ENCODE measurements around the gene ASPSCR1.

- no peak for TF ChIP-seq ASH2L (IDR thresholded peaks at IDR 0.05; ENCODE audit: borderline replicate concordance, low read depth)
- no peak for TF ChIP-seq EZH2 (IDR thresholded peaks at IDR 0.05; ENCODE audit: borderline replicate concordance, control insufficient read depth, low read depth, low read length)
- TF ChIP-seq RAD21 (IDR thresholded peaks at IDR 0.05; ENCODE audit: insufficient read depth, low read depth, low read length), result no peak
- no peak for TF ChIP-seq SUPT20H (IDR thresholded peaks at IDR 0.05; ENCODE audit: borderline replicate concordance, control insufficient read depth, low read depth, low read length)
- no peak for TF ChIP-seq ZBTB33 (IDR thresholded peaks at IDR 0.05)
- TF ChIP-seq ZNF207 (IDR thresholded peaks at IDR 0.05; ENCODE audit: borderline replicate concordance), result no peak
- no peak for TF ChIP-seq SRF (IDR thresholded peaks at IDR 0.05; ENCODE audit: low read depth in 2 of 2, low read length in 2 of 2)
- TF ChIP-seq TCF12 (IDR thresholded peaks at IDR 0.05; ENCODE audit: low read depth, low read length), result no peak
Observed at GRCh38 chr17:81983011-81983638, 5.7 kb downstream of the ASPSCR1 start.
